NCI-H82 treated with DMSO at 0.1 percent for 48 hours (cell line): ENCODE results near the gene WWC2.
"Not testable (repeated sequence)": the region's sequence is repeated elsewhere in the genome, so short reads cannot be mapped to it uniquely, and the experiment has no call there.

Experiments used
- DNase-seq: peaks from one replicate; lab custom pipeline; 2025; ENCODE audit not compliant: unreplicated experiment; lab: John Stamatoyannopoulos, UW

Gene WWC2

DNA sequence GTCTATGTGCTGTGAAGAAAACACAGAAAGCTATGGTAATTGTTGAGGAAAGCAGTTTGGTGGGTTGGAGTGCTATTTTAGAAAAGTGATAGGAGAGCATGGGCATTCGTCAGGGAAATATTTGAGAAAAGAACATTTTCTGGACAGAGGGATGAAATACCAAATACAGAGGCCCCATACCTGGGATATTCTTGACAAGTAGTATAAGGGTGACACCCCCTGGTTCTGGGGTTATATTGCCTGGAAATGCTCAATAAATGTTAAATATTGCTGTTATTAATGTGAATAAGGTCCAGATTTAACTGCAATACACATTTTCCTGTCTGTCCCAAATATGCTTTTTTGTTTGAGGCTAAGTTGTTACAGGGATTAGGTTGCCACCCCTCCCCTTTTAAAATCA lies 42.9 kb downstream of the WWC2 start:
- DNase-seq = no peak

DNA sequence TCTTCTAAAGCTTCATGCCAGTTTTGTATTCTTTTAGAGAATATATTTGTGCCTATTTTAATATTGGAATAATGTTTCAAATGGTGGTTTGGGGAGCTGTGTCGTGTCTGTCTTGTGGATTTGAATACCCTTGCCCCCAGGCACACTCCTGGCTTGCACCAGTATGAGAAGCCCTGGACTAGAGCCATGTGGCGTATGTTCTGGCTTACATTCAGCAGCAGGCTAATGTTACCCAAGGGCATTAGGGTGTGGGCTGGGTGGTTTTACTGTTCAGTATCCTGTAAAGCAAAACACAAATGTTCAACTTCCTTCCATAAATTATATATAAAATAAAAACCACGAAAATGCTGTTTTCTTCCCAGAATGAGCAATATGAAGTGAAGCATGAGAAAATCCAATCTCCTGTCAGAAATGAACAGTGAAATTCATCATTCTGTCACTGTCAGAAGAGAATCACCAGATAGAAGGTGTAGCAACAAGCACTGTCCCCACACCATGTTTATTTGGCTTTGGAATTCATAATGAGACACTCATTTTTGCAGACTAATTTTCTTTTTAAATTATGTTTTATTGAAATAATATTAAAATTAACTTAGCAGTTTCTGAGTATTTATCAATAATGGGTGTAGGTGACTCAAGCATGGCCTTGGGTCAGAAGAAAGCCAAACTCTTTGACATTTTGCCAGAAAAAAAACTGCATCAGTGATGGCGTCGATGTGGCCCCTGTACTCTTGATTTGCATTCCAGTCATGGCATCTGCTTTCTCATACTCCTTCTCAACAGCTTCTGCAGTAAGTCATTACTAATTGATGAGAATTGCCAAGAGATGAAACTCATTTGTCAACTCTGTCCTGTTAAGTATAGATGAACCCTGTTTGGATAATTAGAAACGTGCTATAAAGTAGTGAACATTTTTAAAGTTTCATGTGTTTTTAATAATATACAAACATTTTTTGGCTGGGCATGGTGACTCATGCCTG lies 43.8 kb downstream of the WWC2 start:
- no peak for DNase-seq

DNA sequence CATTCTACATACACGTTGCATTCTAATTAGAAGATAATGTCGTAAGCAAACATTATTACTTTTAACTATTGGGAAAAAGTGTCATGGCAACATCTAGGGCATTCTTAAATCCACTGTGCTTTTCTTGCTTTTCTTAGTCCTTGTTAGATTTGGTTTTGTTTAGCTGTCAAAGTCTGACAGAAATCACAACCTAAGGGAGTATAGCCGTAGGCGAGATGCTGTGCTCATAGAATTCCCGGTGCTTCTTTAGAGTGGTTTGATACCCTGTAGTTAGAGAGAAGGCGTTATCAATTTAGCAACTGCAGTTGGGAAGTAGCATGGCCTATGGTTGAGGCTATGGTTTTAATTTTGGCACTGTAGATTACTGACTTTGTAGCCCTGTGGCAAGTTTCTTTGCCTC lies 45.7 kb downstream of the WWC2 start:
- DNase-seq = no peak

DNA sequence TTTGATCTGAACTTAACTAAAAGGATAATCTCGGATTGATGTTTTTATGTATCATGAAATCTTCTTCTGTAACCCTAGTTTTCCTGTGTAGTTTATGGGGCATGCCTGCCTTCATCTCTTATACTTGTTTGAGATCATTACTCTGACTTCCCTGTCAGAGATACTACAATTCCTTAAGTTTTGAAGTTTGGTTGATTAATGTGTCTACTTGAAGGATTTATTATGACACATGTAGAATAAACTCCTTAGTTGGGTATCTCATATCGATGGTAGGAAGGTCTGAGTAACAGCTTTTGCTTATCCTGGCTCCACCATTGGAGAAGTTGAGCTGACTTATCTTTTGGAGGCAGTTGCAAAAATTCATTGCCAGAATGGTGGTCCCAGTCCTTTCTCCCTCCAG lies 46.7 kb downstream of the WWC2 start:
- no peak for DNase-seq

DNA sequence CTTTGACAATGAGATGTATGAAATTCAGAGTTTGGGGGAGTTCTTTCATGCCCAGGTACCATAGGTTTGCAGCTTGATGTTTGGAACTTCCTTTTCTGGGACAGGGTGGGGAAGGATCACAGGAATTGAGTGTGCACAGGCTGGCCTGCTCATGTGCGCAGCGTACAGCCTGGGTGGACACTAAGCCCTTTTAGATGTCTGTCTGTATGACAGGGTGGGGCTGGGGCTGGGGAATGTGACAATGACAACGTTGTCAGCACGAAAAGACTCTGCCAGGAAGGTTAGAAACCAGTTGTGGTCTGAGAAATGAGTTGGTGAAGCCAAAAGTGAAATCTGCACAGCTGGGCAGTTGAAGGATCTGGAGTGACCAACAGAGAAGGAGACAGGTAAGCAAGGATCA lies 47.4 kb downstream of the WWC2 start:
- no peak for DNase-seq

DNA sequence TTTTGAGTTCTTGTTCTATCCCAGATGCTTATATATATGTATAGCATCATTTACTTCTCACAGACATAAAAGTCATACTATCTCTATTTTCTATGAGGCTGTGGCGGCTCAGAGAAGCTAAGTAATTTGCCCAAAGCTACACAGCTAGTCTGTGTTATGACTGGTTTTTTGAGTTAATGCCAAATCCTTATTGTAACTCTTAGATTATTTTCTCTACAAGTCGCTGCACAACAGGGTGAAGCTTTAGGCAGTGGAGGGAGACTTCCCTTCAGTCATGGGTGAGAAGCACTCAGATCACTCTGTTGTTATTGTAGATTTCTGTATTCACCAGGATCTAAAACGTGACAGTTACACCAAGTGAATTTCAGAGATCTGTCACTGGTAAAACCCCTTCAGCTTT lies 48.1 kb downstream of the WWC2 start:
- no peak for DNase-seq

DNA sequence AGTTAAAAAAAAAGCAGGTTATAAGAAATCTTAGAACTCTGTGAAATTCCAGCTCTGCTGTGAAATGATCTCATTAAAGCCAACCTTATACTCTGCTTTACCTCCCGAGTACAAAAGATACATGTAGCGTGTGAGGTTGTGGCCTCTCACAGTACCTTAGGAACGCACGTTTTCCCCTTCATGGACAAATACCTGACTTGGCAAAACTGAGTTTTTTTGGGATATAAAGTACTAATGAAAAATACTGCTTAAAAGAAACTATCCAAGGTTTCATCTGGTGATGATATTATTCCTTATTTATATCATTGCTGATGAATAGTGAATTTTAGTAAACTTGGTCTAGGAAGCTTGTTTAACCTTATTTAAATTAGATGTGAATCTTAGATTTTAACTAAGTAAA lies 48.9 kb downstream of the WWC2 start:
- DNase-seq = no peak

DNA sequence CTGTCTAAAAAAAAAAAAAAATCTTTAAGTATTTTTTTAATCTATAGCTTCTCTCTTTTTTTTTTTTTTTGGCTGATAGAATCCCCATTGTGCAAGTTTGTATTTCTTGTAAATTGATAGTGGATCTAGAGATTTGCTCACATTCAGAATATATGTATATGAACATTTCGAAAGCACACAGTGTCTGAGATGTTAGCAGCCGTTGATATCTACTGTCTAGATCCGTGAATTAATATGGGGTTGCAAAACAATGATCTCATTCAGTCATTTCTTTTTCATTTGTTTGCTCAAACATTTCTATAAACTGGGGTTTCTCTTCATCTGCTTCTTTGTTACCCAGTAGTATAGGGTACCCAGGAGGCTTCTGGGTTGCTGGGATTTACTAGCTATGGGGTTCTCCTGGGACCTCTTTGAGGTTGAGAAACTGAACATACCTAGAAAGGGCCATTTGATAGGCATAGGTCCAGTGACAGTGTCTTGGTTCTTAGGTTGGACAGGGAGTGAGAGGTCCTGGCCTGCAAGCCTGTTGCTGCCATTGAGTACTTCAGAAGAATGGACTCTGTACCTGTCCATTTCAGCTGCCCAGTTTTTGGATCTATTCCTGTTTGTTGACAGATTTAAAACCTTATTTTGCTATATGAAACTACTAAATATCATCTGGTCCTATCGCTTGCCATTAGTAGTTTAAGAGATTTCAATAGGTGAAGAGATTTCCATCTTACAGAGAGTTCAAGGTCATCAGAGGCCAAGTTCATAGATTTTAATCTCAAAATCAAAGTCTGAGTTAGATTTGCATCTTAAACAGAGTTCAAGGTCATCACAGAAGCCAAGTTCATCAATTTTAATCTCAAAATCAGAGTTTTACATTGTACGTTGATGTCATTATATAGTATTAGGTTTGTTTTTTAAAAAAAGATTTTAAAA lies 50.8 kb downstream of the WWC2 start:
- DNase-seq = no peak

DNA sequence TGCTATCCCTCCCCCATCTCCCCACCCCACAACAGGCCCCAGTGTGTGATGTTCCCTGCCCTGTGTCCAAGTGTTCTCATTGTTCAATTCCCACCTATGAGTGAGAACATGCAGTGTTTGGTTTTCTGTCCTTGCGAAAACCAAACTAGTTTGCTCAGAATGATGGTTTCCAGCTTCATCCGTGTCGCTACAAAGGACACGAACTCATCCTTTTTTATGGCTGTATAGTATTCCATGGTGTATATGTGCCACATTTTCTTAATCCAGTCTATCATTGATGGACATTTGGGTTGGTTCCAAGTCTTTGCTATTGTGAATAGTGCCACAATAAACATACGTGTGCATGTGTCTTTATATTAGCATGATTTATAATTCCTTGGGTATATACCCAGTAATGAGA lies 51.6 kb downstream of the WWC2 start:
- not testable (repeated sequence) for DNase-seq

DNA sequence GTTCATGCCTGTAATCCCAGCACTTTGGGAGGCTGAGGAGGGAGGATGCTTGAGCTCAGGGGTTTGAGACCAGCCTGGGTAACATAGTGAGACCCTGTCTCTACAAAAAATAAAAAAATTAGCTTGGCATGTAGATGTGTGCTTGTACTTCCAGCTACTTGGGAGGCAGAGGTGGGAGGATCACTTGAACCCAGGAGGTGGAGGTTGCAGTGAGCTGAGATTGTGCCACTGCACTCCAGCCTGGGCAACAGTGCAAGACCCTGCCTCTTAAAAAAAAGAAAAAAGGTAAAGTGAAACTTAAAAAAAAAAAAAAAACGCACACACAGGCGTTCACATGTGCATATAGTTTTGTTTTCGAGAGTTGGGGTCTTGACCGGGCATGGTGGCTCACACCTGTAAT lies 53.2 kb downstream of the WWC2 start:
- not testable (repeated sequence) for DNase-seq

DNA sequence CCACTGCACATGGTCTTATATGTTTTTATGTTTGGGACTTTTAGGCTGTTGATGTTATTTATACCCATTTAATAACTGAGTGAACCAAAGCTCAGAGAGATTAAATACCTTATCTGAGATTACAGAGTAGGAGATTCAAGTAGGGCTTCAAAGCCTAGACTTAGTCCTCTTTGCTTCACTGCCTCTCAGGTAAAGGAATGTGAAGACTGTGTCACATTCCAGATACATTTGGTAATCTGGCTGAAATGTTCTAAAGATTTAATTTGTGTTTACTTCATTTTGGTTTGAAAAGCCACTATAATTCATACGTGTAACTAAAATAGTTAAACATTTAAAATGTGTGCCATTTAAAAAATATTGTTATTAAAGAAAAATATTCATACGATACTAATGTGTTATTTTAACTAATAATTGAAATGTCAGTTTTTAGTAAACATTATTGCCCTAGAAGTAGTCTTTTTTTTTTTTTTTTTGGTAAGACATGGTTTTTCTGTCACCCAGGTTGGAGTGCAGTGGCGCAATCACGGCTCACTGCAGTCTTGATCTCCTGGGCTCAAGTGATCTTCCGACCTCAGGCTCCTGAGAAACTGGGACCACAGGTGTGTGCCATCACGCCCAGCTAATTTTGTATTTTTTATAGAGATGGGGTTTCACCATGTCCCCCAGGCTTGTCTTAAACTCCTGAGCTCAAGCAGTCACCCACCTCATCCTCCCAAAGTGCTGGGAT lies 54.3 kb downstream of the WWC2 start:
- no peak for DNase-seq

DNA sequence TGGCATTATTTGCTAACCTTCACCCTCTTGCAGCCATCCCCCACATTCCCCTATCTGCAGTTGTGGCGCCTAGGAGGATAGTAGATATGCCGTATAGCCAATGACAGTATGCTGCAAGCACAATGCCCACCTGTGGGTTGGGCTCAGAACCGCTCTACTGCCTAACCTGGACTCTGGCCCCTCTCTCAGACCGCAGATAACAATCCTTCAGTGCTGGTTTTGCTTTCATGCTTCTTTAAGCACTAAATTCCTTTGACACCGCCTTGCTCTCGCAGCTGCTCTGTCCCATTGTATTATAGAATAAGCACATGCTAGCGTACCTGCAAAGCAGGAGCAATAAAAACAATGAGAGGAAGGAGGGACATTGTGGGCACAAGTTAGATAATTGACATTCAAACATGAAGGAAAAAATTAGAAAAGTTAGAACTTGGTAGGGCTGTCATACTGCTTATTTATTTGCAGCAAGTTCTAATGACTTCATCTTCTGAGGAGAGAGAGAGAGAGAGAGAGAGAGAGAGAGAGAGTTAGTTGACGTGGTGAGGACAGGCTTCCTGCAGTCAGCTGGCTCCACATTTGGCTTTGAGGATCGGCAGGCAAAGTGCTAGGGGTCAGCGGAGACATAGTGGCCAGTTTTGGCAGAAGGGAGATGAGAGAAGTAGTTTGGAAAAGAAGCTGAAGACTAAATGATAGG lies 55.8 kb downstream of the WWC2 start:
- no peak for DNase-seq

DNA sequence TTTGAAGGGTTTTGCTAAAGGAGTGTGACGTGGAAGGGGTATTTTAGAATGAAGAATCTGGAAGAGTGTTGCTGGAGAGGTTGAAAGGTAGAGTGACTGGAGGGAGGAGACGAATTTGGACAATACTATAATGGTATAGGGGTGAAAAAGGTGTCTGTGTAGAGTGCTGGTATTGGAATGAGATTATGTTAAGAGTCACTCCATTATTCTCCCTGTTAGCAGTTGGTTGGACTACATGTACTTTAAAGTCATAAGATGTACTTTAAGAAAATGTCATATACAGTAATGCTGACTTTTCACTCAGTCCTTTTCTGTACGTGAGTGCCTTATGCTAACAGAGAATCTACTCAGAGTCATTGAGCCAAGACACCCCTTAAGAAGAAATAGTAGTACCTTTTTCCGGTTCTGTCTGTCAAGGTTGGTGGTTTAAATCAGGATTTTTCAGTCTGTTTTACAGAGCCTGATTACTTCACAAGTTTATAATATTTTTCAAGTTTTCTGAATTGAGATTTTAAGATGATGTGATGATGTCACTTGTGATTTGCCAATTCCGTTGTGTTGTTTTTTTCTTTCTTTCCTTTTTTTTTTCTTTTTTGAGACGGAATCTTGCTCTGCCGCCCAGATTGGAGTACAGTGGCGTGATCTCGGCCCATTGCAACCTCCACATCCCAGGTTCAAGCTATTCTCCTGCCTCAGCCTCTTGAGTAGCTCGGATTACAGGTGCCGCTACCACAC lies 56.6 kb downstream of the WWC2 start:
- DNase-seq = no peak

DNA sequence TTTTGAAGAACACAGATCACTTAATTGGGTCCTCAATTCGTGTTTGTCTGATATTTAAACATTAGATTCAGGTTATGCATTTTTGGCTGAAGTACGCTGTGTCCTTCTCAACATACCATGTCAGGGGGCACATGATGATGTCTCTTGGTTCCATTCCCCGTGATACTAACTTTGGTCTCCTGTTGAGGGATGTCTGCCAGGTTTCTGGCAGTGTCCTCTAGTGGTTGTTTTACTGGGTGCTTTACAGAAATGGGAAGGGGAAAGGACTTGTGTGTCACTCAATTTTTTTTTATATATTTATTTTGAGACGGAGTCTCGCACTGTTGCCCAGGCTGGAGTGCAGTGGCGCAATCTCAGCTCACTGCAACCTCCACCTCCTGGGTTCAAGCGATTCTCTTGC lies 58.2 kb downstream of the WWC2 start:
- DNase-seq = no peak

DNA sequence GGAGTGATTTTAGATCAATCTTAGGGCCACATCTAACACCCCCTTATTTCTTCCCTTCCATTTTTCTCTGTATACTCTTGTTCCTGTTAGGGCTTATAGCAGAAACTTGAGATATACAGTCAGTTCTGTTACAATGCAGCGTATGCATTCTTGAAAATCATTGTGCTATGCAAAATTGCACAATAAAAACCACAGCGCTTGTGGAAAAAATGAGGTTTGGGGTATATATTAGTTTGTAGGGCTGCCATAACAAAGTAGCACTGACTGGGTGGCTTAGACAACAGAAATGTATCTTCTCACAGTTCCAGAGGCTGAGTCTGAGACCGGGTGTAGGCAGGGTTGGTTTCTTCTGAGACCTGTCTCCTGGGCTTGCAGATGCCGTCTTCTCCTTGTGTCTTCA lies 59.0 kb downstream of the WWC2 start:
- no peak for DNase-seq

DNA sequence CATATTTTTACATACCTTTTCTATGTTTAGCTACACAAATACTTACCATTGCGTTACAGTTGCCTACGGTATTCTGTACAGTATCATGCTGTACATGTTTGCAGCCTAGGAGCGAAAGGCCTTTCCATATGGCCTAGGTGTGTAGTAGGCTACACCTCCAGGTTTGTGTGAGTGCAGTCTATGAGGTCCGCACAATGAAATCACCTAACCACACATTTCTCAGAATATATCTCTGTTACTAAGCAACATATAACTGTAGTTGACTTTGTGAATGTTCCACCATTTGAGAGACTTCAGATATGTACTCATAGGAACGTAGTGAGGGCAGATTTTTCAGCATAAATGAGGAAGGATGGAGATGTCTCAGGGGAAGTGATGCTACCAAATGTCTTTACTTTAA lies 62.6 kb downstream of the WWC2 start:
- no peak for DNase-seq

DNA sequence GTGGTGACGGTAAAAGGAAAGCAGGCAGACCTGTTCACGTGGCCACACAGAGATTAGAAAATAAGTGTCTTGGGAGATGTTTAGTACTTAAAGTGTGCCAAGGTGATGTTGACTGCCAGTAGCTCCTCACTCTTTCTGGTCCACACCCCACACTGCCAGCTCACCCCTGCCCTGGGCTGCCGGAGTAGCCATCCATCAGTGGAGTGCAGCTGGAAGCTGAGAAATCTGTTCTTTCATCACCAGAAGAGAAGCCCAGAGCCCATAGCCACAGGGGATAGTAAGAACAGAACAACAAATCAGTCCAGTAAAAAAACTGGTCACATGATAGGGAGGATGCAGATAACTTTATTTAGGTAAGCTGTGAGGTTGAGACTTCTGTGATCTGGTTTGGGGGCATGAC lies 64.1 kb downstream of the WWC2 start:
- DNase-seq = no peak

DNA sequence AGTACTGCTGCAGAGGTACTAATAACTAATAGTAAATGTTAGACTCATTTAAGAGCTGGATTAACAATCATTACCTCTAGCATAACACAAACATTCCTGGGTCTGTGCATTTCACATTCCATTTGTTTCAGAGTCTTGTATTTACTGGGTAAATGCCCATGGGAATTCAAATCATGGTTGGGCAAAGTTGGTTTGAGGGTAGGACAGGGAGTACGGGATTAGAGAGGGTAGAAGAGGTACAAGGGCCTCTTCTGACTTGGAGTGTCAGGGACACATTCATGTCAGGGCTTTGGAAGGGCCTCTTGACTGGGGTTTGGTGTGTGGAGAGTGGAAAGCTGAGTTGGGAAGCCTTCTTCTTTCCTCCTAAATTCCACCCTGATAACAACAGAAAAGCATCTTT lies 65.9 kb downstream of the WWC2 start:
- DNase-seq = no peak

DNA sequence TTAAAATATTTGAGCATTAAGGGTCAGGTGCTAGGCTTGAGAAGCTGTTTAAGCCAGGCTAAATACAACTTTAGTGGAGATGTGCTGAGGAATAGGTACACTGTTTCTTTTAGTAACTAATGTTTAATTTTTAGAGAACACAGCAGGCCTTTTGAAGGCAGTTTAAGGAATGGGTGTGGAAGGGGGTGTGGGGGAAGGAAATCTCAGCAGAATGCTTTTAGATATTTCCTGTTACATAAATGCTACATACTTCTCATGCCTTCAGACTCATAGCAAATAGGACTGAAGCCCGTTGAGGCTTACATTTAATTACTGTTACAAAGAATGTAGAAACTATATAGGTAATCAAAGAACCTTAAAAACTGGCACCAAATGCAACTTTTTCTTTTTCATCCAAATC lies 66.3 kb downstream of the WWC2 start:
- no peak for DNase-seq

DNA sequence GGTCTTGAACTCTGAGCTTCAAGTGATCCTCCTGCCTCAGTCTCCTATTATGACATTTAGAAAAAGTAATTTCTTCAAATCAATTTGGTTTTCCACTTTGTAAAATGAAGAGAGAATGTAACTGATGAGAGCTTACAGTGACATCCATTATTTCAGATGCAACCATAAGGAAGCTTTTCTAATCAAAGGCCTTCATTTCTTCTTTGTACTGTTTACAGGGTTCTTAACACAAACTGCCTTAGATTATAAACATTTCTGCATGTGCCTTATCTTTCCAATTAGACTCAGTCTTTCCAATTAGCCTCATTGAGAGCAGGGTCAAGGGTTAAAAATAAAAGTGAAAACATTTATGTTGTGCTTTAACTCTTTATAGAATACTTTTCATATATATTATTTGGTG lies 71.8 kb downstream of the WWC2 start:
- no peak for DNase-seq
